HUES64 (cell line): ENCODE data around the gene ZSCAN10.

ENCODE experiments used
- H3K27ac ChIP-seq: 2 replicates; pipeline ENCODE4 v1.7.0; 2013; ENCODE audit warnings: low read depth, low read length, inconsistent platforms
- H3K27me3 ChIP-seq: 2 replicates; pipeline ENCODE4 v1.6.1; 2013; ENCODE audit warnings: mild to moderate bottlenecking, low read length; ENCODE audit not compliant: insufficient read depth
- H3K36me3 ChIP-seq: 2 replicates; pipeline ENCODE4 v1.6.1; 2013; ENCODE audit warnings: mild to moderate bottlenecking, low read length; ENCODE audit not compliant: insufficient read depth
- H3K4me1 ChIP-seq: 2 replicates; pipeline ENCODE4 v1.6.1; 2013; ENCODE audit warnings: mild to moderate bottlenecking, low read length, moderate library complexity; ENCODE audit not compliant: insufficient read depth
- H3K4me3 ChIP-seq: 2 replicates; pipeline ENCODE4 v1.5.1; 2013; ENCODE audit warnings: mild to moderate bottlenecking, low read length, moderate library complexity
- H3K9ac ChIP-seq: 2 replicates; pipeline ENCODE4 v1.6.1; 2013; ENCODE audit warnings: mild to moderate bottlenecking, low read depth, low read length
- H3K9me3 ChIP-seq: 2 replicates; pipeline ENCODE4 v1.6.1; 2013; ENCODE audit warnings: low read depth, low read length; ENCODE audit not compliant: insufficient read depth
- WGBS: fragments of 150-250, 120-280 bp; methylation state at CpG from one replicate; pipeline ENCODE4 v1.1.7; 2013; ENCODE audit warnings: missing lambda C conversion rate; 5-methylcytosine and 5-hydroxymethylcytosine counted together

ZSCAN10 gene

DNA sequence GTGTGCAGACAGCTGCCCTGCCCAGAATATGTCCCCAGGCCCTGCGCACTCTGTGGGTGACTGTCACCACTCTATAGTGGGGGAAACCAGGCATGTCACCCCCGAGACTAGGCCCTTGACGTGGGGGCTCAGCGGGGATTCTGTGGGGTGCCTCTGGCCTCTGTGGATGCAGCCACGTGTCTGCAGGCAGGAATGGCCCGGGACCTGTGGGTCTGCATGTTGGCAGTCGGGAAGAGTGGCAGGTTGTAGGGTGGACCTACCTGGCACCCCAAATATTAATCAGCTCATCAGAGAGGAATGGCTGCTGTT lies 32.7 kb downstream of the ZSCAN10 start:
- no peak overlapping the region for H3K4me3 ChIP-seq
- H3K9ac ChIP-seq = no peak overlapping the region
- H3K27me3 ChIP-seq = no peaks in the 10 kb centered on the region
- peaks cover 4% of the 10 kb centered on the region; the same call in 1 of the 2 replicates for H3K4me1 ChIP-seq
- no peaks in the 10 kb centered on the region for H3K36me3 ChIP-seq
- H3K27ac ChIP-seq = no peak overlapping the region
- H3K9me3 ChIP-seq = no peaks in the 10 kb centered on the region
- 91% methylated on average over 7 of the region's 7 CpGs for WGBS

- no peak overlapping the region for H3K4me3 ChIP-seq
- H3K36me3 ChIP-seq = no peaks in the 10 kb centered on the region
- 91% methylated on average over 26 of the region's 26 CpGs for WGBS
- H3K27me3 ChIP-seq = no peaks in the 10 kb centered on the region
- peaks cover 4% of the 10 kb centered on the region; the same call in 1 of the 2 replicates for H3K4me1 ChIP-seq
- no peaks in the 10 kb centered on the region for H3K9me3 ChIP-seq
- H3K9ac ChIP-seq = no peak overlapping the region
- no peak overlapping the region for H3K27ac ChIP-seq
These were observed 33.2 kb downstream of the ZSCAN10 start for GRCh38 chr16:3065742-3066439.

DNA sequence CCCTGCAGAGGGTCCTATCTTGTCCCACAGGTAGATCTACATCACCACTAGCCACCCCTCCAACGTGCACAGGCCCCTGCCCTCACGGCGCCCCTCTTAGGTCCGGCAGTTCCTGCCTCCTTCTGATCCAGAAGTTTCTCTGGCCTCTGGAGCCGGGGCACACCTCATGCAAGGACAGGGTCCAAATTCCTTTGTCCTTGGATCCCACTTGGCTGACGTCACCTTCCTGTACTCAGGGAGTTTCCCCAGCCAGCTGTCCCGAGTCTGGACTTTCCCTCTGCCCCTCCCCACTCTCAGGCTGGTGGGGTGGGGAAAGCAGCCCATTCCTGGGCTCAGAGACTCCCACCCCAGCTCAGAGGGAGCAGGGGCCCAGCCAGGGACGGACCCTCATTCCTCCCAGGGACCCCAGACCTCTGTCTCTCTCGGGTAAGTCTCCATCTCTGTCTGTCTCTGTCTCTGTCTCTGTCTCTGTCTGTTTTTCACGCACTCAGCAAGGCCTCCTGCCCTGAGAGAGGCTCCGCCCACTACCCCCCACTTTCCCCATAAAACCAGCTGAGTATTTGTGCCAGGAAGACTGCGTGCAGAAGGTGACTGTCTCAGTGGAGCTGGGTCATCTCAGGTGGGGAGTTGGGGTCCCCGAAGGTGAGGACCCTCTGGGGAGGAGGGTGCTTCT lies 33.9 kb downstream of the ZSCAN10 start, which contains the start of gene IL32:
TSS of gene IL32 (plus strand) at position 572 of the 673 bp plus-strand sequence. CDS start 172 bp downstream, outside the sequence.
- H3K27ac ChIP-seq = no peak within 1 kb of the TSS
- no peak within 1 kb of the TSS for H3K4me3 ChIP-seq
- H3K36me3 ChIP-seq = no peaks in the 10 kb centered on the region
- 75% methylated on average over 13 of the region's 13 CpGs for WGBS
- no peaks in the 10 kb centered on the region for H3K27me3 ChIP-seq
- H3K4me1 ChIP-seq = peaks cover 4% of the 10 kb centered on the region; the same call in 1 of the 2 replicates
- no peaks in the 10 kb centered on the region for H3K9me3 ChIP-seq
- peak within 1 kb of the TSS; percentile 26; the same call in 1 of the 2 replicates for H3K9ac ChIP-seq

- Histone ChIP-seq H3K9ac (peak overlapping the region; percentile 59; the same call in 1 of the 2 replicates), H3K36me3 (no peaks in the 10 kb centered on the region), H3K27ac (peak overlapping the region; percentile 70; the same call in 1 of the 2 replicates), H3K4me3 (no peak overlapping the region), H3K4me1 (peaks cover 8% of the 10 kb centered on the region; the same call in 1 of the 2 replicates), H3K27me3 (no peaks in the 10 kb centered on the region), H3K9me3 (no peaks in the 10 kb centered on the region)
- WGBS = 90% methylated on average over 8 of the region's 8 CpGs
These were observed 35.3 kb downstream of the ZSCAN10 start for GRCh38 chr16:3063625-3064386.

DNA sequence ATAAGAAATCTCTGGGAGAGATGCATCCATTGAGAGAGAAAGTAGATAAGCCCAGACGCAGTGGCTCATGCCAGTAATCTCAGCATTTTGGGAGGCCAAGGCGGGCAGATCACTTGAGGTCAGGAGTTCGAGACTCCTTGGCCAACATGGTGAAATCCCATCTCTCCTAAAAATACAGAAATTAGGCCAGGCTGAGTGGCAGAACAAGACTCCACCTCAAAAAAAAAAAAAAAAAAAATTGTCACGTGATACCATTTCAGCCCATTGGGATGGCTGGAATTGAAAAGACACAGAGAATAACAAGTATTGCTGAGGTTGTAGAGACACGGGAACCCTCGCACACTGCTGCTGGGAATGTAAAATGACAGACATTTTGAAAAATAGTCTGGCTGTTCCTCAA lies 36.5 kb downstream of the ZSCAN10 start:
- Histone ChIP-seq H3K4me1 (peaks cover 8% of the 10 kb centered on the region; the same call in 1 of the 2 replicates), H3K4me3 (no peak overlapping the region), H3K27me3 (peaks cover 9% of the 10 kb centered on the region; the same call in 1 of the 2 replicates), H3K9ac (no peak overlapping the region), H3K9me3 (no peaks in the 10 kb centered on the region), H3K36me3 (no peaks in the 10 kb centered on the region), H3K27ac (no peak overlapping the region)
- WGBS = 87% methylated on average over 6 of the region's 6 CpGs

DNA sequence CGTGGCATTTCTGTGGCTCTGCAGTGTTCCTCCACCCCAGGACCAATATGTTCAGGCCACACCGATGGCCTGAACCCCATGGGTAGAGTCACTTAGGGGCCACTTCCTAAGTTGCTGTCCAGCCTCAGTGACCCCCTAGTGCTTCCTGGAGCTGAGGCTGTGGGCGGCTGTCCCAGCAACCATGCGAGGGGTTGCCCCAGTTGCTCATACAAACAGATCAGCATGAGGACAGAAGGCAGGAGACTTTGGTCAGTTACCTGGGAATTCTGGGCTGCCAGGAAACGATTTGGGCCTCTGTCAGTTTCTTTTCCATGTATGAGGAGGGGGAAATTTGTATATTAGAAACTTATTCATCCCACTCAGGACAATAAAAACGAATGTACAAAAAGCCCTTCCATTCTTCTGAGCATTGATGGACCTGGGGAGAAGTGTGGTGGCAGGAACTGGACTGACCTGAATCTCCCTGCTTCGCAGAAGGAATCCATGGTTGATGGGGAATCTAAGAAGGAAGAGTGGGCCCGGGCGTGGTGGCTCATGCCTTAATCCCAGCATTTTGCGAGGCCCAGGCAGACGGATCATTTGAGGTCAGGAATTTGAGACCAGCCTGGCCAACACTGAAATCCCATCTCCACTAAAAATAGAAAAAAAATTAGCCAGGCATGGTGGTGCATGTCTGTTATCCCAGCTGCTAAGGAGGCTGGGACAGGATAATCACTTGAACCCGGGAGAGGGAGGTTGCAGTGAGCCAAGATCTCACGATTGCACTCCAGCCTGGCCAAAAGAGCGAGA lies 38.6 kb downstream of the ZSCAN10 start:
- Histone ChIP-seq H3K4me1 (peaks cover 8% of the 10 kb centered on the region; the same call in 1 of the 2 replicates), H3K9me3 (no peaks in the 10 kb centered on the region), H3K9ac (no peak overlapping the region), H3K27me3 (peaks cover 12% of the 10 kb centered on the region), H3K4me3 (no peak overlapping the region), H3K27ac (no peak overlapping the region), H3K36me3 (no peaks in the 10 kb centered on the region)
- 90% methylated on average over 11 of the region's 14 CpGs for WGBS

DNA sequence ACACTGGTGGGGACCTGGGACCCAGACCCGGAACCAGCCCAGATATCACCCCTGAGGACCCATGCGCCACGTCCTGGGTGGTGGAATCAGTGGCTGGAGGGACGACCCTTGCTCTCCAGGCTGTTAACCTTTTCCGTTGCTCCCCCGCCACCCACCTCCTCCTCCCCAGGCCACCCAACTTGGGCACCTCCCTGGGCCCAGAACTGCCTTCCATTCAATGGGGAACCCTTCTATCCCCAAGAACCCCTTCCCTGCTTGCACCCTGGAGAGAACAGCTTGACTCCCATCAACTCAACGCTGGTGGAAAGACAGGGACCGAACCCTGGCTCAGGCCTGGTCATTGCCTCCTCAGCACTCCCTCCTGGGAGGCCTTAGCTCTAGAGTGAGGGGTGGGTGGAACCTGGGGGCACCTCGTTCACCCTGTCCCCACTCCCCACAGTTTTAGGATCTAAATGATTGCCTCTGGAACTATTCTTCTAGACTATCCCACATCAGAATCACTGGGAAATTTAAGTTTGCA lies 39.3 kb downstream of the ZSCAN10 start:
- H3K9ac ChIP-seq = peak overlapping the region; percentile 60
- peak overlapping the region; percentile 62; the same call in 1 of the 2 replicates for H3K27ac ChIP-seq
- 0 out of 2 replicates have a peak, but pooled peaks cover 4% of the 10 kb centered on the region for H3K4me1 ChIP-seq
- peaks cover 12% of the 10 kb centered on the region for H3K27me3 ChIP-seq
- H3K4me3 ChIP-seq = peak overlapping the region; percentile 80
- whole genome bisulfite sequencing = 61% methylated on average over 9 of the region's 9 CpGs
- H3K36me3 ChIP-seq = no peaks in the 10 kb centered on the region; the same call in 1 of the 2 replicates
- H3K9me3 ChIP-seq = no peaks in the 10 kb centered on the region

DNA sequence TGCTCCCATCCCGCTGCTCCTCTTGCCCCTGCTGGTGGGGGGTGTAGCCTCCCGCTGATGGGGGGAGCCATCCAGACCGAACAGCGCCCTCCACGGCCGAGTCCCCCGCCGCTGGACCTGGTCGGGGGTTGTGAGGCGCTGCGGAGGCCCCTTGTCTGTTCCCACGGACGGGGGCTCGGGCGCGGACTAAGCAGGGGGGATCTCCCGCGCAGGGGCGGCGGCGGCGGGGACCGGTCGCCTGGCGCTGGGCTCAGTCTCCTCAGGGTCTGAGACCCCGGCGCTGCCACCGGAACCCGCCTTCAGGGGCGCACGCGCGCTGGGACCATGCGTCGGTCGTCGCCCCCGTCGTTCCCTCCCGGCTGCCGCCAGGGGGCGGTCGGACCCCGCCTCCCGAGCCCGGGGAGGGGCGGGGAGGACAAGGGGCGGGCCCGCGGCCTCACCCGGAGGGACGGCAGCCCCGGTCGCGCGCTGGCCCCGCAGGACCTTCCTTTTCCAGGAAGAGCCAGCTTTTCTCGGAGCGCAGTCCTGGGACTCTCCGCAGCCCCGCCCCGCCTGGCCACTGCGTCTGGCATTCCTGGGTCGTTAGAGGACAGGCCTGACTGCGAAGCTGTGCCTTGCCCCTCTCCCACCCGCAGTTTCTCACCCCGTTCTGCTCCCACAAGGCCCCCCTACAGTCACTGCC lies 39.9 kb downstream of the ZSCAN10 start:
- Histone ChIP-seq H3K4me3 (peak overlapping the region; percentile 80), H3K36me3 (no peaks in the 10 kb centered on the region; the same call in 1 of the 2 replicates), H3K9me3 (no peaks in the 10 kb centered on the region), H3K27me3 (peaks cover 12% of the 10 kb centered on the region), H3K27ac (peak overlapping the region; percentile 62; the same call in 1 of the 2 replicates), H3K4me1 (0 out of 2 replicates have a peak, but pooled peaks cover 4% of the 10 kb centered on the region), H3K9ac (peak overlapping the region; percentile 74)
- WGBS = under 1% methylated on average over 67 of the region's 67 CpGs

DNA sequence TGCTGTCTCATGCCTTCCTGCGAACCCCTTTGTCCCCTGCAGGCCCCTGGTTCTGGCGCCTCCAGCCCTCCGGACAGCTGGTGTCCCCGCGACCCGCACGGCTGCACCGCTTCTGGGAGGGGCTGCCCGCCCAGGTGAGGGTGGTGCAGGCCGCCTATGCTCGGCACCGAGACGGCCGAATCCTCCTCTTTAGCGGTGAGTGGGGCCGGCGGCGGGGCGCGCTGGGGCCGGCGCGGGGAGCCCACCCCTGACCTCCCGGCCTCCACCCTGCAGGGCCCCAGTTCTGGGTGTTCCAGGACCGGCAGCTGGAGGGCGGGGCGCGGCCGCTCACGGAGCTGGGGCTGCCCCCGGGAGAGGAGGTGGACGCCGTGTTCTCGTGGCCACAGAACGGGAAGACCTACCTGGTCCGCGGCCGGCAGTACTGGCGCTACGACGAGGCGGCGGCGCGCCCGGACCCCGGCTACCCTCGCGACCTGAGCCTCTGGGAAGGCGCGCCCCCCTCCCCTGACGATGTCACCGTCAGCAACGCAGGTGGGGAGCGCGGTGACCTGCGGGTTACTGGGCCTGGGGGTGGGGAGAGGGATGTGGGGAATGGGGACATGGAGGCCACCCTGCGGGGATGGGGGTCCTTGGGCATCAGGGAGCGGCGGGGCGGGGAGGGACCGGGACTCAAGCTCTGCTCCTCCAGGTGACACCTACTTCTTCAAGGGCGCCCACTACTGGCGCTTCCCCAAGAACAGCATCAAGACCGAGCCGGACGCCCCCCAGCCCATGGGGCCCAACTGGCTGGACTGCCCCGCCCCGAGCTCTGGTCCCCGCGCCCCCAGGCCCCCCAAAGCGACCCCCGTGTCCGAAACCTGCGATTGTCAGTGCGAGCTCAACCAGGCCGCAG lies 40.7 kb downstream of the ZSCAN10 start:
- Histone ChIP-seq H3K9ac (peak overlapping the region; percentile 74; the same call in 1 of the 2 replicates), H3K27ac (peak overlapping the region; percentile 59; the same call in 1 of the 2 replicates), H3K27me3 (peaks cover 12% of the 10 kb centered on the region), H3K36me3 (no peaks in the 10 kb centered on the region; the same call in 1 of the 2 replicates), H3K4me3 (peak overlapping the region; percentile 80), H3K9me3 (no peaks in the 10 kb centered on the region), H3K4me1 (0 out of 2 replicates have a peak, but pooled peaks cover 4% of the 10 kb centered on the region)
- WGBS = 8% methylated on average over 77 of the region's 77 CpGs
